GM19468 (cell line): ENCODE measurements around the gene MAP2K2.

Experiments used
- ATAC-seq: cut with Tn5 transposase; IDR thresholded peaks from one replicate; pipeline ENCODE4 v1.9.1; 2021; ENCODE audit warnings: mild to moderate bottlenecking, moderate library complexity, moderate number of reproducible peaks; ENCODE audit not compliant: unreplicated experiment; ENCODE audit errors: extremely low read depth

MAP2K2 gene

GRCh38 chr19:4063369-4064148 lies 60.4 kb downstream of the MAP2K2 start:
- no peak for ATAC-seq

DNA sequence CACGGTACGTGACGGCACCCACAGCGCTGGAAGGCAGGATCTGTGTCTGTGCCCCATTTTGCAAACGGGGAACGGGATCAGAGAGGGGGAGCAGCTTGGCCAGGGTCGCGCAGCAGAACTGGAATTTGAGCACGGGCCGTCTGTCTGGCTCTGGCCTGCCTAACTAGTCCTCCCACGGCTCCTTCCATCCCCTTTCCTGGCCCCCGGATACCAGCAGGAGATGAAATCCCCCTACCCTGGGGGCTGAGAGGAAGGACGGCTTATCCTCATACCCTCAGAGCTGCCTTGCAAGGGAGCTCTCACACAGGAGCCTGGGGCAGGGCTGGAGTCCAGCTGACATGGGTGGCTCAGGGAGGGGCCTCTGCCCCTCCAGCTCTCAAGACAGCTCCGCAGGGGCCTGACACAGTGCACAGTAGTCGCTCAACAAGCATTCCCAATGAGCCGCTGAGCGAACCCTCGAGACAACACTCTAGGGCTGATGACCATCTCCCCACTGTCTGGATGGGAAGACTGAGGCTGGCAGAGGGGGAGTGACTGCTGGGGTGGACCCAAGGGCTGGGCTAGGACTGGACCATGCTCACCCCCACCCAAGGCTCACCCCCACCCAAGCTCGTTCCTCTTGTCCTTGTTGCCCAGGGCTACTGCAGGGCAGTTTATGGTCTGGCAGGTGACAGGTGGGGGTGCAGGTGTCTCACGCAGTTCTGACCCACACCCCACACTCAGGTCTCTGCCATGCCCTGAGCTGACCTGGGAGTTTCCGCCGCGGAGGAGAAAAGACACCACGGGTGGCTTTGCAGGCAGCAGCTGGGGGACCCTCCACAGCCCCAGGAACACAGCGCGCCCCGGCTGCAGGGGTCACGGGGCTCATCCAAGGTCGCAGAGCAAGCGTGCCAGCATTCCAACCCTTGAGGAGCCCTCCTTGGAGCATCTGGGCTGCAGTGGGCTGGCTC lies 61.2 kb downstream of the MAP2K2 start:
- ATAC-seq: no peak

DNA sequence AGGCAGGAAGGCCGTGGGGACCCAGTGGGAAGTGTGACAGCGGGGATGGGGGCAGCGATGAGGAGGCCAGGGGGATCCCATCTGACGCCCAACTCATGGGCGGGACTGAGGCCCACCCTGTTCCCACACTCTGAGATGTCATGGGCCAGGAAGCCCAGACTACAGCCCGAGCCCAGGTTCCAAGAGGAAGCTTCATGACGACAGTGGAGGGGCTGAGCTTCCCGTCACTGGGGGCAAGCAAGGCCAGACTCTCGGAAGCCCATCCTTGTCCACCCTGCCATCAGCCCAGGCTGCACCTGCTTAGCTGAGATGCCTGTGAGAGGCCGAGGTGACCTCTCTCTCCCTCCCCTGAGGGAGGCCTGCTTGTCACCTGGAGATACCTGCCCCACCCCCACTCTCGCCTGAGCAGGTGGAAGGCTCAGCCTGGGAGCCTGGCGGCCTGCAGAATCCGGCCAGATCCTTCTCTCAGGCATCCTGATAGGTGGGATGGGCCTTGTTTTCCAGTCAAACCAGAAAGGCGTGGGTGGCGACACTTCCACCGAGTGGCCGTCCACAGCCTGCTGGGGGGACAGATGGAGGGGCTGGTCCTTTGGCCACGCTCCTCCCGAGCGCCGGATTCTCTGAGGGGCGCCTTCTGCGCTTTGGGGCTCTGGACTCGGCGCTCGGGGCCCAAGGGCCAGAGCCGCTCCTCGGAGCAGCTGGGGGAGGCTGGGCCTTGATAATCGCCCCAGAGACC lies 62.1 kb downstream of the MAP2K2 start:
- ATAC-seq: no peak

DNA sequence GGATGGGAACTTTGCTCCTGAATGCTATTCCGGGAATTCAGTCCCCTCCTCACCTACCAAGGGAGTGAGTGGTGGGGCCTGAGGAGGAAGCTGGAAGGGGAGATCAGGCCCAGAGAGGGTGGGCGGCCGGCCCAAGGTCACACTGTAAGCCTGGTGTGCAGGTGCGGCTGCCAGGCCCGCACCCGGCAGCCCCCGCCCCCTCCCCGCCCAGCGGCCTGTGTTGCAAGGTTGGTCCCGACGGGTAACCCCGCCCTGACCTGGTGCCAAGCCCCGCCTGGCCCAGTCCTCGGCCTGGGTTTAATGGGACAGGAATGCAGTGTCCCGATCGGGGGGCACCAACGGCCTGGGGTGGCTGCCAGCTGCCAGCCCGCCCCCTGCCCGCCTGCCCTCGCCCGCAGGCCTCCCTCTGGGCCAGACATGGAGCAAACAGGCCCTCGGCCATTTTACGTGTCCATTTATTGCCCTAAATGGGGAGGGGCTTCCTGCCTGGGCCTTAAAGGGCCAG lies 62.7 kb downstream of the MAP2K2 start:
- ATAC-seq: no peak

GRCh38 chr19:4060621-4061177 lies 63.2 kb downstream of the MAP2K2 start:
- ATAC-seq: no peak

- no peak for ATAC-seq
Measured at GRCh38 chr19:4059891-4060620, 63.9 kb downstream of the MAP2K2 start.

DNA sequence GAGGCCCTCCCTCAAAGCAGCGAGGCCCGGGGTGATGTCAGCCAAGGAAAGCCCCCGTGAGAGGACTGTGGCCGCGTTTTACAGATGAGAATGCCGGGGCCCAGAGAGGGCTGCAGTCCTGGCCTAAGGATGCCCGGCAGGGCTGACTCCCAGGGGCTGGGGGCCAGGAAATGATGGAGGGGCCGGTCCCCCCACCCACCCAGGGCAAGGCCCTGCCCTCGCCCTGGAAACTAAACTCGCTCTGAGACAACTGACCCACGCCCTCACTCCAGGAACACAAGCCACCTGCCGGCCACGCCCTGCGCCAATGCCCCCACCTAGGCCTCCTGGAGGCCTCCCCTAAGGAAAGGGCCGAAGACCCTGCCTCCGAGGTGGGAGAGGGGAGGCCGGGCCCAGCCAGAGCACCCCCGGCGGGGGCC lies 64.5 kb downstream of the MAP2K2 start:
- ATAC-seq: no peak

- ATAC-seq: no peak
Measured at GRCh38 chr19:4058693-4059452, 65.0 kb downstream of the MAP2K2 start.

DNA sequence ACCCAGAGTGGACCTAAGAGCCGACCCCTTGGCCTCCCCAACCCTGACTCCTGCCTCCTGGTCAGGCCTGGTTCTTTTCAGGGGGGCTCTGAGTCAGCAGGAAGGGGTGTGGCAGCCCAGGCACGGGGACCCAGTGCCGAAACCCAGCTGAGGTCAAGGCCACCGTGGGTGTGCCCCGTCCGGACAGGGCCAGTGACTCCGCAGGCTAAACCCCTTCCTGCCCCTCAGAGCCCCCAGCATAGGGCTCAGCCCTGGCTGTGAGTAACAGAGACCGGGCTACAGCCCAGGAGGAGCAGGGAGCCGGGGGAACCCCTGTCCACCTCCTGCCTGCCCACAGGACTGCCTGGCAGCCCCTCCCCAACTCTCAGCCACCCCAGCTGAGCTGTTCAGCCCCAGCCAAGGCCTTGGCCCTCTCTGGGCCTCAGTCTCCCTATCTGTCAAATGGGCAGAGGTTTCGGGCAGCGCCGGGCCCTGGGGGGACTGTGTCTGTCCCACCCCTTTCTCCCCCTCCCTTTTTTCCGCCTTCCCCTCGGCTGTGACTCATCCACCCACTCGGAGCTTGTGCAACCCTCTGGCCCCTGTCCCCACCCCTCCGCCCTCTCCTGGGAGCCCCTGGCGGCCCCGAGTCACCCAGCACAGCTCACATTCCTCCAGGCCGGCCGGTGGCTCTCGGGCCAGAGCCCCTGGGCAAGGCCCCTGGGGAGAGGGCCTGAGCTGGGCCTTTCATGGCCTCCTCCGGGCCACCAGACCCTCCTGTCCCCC lies 65.8 kb downstream of the MAP2K2 start:
- ATAC-seq: no peak

DNA sequence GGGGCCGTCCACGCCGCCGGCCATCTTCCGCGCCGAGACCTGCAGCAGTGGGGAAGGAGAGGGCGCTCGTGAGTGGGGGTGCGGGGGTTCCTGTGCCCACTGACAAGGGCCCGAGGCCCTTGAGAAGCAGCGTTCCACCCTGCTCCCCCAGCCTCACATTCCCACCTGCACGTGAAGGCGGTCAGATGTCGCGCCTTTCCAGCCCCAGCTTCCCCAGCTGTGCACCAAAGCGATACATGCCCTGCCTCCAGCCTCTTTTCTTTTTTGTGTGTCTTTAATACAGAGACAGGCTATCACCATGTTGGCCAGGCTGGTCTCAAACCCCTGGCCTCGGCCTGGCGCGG lies 68.7 kb downstream of the MAP2K2 start:
- no peak for ATAC-seq

DNA sequence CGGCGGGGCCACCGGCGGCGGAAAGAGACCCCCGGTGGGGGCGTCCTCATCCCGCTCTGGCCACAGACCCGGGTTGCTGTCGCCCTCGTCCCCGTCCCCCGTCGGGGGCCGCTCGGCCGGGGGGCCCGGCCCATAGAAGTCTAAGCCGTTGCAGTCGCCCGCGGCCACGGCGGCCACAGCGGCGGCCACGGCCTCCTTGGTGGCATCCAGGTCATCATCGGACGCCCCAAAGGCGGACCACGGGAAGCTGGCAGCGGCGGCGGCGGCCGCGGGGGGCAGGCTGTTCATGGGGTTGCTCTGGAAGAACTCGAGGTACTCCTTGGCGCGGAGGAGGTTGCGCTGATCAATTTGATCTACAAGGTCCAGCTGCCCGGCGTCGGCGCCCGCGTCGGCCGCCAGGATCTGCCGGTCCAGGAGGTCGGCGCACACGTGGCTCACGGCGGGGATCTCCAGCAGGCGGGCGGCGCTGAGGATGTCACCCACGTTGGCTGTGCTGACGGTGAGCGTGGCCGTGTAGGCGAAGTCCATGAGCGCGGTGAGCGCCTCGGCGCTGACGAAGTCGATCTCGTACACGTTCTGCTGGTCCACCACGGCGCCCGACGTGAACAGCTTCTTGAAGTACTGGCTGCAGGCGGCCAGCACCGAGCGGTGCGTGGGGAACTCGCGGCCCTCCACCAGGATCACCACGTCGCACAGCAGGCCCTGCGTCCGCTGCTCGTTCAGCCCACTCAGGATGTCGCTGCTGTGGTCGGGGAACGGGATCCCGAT lies 69.3 kb downstream of the MAP2K2 start:
- ATAC-seq: no peak

DNA sequence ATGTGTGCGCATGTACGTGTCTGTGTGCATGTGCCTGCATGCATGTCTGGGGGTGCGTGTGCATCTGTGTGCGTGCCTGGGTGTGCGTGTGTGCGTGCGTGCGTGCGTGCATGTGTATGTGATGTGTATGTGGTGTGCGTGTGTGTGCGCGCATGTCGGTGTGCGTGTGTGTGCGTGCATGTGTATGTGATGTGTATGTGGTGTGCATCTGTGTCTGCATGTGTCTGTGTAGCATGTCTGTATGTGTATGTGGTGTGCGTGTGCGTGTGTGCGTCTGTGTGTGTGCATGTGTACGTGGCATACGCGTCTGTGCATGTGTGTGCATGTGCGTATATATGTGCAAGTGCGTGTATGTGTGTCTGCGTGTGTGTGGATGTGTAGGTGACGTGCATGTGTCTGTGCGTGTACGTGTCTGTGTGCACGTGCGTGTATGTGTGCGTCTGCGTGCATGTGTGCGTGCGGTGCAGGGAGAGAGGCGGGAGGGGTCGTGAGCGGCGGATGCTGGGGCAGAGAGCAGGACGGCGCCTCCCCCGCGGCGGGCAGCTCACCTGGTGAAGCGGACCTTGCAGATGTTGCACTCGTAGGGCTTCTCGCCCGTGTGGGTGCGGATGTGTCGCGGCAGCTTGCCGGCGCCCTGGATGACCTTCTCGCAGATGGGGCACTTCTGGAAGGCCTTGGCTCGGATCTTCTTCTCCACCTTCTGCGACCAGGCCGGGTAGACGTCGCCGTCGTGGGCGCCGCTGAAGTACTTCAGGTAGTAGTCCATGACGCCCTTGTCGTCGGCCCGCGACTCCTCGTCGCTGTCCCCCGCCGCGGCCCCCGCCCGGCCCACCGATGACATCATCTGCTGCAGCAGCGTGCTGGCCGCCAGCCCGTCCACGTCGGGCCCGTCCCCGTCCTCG lies 70.2 kb downstream of the MAP2K2 start:
- no peak for ATAC-seq

DNA sequence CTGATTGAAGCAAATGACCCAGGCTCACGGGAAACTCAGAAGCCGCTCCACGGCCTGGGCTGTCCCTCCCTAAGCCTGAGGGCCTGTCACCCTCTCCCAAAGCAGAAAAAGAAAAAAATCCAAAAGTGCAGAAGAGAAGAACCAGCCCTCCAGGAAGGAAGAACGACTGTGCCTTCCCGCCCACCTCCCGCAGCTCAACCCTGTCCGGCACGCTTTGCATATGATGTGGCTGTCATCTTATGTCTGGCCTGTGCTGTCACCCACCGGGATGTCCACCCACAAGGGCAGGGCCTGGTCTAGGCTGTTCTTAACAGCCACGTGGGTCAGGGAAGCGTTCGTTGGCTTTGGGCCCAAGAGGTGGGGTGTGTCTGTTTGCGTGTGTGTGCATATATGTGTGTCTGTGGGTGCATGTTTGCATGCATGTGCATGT lies 70.9 kb downstream of the MAP2K2 start:
- no peak for ATAC-seq

- no peak for ATAC-seq
Measured at GRCh38 chr19:4052114-4052992, 71.6 kb downstream of the MAP2K2 start.
